Activated CD4-positive, alpha-beta T cell treated with anti-CD3 and anti-CD28 coated beads, Interleukin-2, amount 50 U/mL, for 1 hour (primary cell): ENCODE results near the gene SEC22A.

Experiments used
- DNase-seq: peaks from one replicate; pipeline ENCODE4 v3.0.0-alpha.2; 2020

SEC22A gene

DNA sequence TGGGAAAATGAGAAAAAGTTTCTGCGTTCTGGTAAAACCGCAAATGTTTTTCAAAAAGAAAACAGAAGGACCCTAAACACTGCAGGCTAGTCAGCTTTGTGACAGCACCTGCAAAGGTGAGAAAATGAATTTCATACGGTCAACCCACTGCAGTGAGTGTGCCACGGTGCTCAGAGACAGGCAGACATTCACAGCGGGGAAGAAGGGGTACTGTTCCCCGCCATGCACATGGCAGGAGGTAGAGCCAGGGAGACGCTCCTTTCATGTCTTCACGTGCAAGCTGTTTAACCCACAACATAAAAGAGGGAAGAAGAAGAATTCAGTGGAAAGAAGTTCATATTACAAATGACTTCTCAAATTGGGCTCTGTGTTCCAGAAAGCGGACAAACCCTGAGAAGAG, 109.5 kb downstream of the SEC22A start:
- no peak for DNase-seq

DNA sequence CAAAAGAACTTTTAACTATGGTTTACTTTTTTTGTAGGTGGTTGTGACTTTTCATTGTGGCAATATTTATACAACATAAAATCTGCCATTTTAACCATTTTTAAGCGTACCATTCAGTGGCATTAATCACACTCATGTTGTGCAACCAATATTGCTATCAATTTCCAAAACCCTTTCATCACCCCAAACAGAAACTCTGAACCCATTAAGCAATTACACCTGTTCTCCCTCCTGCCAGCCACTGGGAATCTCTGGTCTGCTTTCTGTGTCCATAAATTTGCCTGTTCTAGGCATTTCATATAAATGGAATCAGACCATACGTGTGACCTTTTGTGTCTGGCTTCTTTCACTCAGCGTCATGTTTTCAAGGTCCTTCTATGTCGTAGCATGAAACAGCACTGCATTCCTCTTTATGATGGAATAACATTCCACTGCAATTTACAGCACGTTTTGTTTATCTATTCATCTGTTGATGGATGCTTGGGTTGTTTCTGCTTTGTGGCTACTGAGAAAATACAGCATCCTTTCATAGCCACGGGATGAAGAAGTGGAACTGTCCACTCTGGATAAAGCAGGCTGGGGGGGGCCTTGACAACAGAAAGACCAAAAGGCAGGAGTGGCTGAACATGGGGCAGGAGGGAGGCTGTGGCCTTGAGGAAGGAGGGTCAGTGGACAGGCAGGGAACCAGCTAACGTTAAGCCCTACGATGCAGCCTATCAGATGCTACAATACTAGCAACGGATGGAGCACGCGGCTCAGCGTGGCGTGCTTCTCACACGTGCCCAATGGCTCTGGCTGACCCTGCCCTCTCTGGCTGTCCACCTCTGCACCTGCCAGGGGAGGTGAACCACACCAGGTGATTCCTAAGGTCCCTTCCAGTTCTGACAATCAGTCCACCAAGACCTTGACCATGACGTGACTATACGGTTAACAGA, 110.9 kb downstream of the SEC22A start:
- DNase-seq, result no peak

DNA sequence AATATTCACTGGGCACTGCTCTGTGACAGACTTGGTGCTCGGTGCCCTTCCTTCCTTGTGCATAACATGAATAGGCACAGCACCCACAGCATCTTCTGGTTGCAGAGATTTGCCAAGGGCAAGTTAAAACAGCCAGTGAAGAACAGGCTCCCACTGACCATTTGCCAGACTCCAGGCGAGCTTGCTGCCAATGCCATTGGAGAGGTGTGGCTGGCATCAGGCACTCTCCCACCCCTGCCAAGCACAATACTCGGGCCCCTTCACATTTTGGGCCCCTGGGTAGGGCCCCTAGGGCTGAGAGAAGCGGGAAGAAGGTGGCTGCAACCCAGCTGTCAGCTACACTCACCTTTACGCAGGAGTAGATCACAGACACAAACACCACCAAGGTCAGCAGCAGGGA, 112.1 kb downstream of the SEC22A start:
- DNase-seq, result no peak

DNA sequence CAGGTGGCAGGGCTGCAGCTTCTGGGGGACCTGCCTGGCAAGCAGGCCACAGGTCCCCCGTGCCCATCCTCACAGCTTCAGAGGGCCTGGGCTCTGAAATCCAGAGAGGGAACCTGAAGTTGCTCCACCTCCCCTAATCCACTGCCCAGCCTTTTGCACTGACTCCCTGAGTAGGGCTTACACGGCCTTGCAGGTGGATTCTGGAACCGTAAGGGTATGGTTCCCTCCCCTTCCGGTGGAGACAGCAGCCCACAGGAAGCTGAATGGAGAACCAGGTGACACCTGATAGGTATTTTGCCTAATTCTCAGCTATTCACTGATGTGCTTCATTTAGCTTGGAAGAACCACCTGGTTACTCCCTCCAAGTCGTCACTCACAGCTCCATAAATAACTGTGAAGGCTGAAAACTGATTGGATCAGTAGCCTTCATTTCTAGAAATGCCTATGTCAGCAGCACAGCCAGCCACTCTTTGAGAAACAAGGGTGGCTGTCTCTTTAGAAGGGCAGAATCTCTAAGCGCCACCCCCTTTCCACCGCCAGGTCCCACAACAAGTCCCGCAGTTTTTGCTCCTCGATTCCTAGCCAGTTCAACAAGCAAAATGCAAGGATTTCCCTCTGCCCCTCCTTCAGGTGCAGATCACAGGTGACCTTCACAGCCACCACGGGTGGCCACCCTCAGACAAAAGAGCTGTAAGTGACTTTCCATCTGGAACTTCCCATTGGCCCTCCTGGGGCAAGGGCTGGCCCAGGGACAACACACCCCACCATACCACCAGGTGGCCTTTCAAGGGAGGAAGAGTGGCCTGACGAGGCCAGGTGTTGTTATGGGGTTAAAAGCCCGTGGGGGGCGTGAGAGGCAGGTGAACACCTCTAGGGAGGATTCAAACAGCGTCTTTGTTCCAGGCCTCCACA, 112.9 kb downstream of the SEC22A start:
- DNase-seq, result no peak

DNA sequence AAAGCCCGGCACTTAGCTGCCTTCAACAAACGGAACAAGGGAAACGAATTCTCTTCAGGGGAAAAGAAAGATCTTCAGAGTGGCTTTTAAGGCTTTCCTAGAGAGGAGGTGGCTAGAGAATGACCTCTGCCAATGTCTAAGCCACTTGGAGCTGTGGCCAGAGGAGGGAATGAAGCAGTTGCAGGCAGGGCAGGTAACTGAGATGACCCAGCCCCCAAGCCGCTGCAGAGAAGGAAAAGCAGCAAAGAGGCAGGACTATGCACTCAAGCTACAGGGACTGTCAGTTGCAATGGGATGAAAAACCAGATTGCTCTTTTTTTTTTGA, 113.5 kb downstream of the SEC22A start:
- DNase-seq, result no peak

DNA sequence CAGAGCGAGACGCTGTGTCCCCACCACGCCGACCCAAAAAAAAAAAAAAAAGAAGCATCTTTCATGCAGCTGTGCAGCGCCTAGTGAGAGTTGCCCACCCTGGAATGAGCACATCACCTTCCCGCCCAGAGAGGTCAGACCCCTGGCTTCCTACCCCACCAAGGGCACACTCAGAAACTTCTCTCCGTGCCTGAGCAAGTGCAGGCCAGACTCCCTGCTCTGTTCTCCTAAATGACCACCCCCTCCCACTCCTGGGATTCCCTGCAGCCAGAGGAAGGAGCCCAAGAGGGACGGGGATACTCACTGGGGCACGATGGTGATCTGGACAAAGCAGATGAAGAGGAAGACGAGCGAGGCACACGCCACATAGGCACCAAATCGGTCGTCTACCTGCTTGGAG, 116.0 kb downstream of the SEC22A start:
- DNase-seq, result no peak

DNA sequence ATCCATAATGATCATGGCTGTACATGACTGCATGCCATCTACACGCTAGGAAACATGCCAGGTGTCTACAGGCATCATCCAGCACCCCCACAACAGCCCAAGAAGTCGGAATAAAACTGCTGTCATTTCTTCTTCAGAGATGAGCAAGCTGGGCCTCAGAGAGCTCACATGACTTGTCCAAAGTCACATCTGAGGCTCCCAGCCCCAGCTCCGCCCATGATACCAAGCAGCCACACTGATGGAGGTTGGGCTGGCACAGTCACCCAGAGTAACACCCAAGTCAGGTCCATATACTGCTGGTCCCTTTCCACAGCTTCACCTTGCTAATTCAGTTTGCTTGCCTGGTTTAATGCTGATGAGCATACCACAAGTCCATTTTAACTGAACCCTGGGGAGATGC, 116.6 kb downstream of the SEC22A start:
- DNase-seq, result no peak

DNA sequence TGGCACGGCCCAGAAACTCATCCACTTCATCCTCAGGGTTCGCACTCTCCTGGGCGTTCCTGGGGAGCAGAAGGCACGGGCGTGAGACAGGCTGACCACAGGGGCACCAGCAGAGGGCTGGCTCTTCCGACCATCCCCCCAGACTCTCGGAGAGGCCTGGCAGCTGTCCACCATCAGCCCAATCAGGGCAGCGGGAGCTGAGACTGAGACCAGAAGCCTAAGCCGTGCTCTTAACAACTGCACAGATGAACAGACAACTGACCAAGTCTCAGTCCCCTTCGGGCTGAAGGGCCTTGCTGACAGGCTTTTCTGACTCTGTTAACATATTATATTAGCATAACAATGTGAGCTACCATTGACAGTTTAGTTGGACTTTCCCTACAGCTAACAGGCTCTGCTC, 118.0 kb downstream of the SEC22A start:
- DNase-seq, result no peak

DNA sequence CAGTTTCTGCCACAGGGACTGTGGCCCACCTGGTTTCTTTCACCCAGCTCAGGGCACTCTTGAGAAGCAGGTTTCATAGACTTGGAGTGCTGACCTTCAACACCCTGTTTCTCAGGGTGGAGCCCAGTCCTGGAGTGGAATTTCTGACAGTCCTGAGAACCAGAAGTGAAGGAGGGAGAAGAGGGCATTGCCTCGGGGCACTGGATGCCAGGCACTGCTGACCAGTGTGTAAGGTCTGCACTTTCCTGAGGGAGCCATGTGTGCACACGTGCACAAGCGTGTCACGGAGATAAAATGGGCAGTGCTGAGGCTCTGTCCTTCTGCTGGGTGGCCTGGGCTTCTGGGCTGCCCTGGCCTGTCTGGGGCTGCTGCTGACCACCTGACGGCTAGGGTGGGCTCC, 118.5 kb downstream of the SEC22A start:
- no peak for DNase-seq

DNA sequence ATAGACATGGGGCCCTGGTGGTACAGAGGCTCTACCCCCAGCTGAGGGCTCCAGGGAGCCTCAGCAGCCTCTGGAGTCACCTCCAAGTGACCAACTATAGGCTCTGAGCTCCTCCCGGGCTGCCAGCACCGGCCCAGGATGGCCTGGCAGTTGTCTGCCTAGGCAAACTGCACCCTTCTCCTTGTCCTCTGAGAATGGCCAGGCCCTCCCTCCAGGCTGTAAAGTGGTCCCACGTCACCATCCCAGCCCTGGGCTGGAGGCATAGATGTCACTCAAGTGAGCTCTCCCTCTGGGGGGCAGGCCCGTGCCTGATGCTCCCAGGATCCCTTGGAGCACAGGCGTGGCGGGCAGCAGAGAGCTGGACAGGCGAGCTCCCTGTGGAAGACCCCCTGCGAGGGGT, 120.1 kb downstream of the SEC22A start:
- DNase-seq, result no peak

DNA sequence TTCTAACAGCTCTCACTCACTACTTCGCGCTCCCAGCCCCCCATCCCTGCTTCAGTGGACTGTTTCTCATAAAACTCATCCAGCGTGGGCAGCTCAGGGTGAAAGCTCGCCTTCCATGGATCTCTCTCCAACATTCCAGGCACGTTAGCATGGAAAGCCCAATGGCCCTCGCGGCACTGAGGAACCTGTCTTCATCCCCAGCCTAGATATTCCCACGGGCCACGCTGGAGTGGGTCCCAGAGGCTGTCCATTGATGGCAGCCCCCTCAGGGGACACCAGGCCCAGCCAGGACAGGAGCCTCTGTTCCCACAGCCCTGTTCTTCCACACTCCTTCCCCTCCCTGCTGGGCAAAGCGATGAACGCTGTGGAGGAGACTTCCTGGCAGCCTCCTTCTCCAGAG, 121.1 kb downstream of the SEC22A start:
- no peak for DNase-seq
